WTC11 (cell line): Measurements from ENCODE around the gene FAM151A. TPM values are rescaled to one million over a fixed set of nuclear protein-coding genes. Genes with fewer than 3 reads are reported as not detected.

ENCODE experiments used
- ATAC-seq: fragments of 200-7000 bp; cut with Tn5 transposase; 2 replicates; pipeline ENCODE4 v1.10.0; 2021; ENCODE audit warnings: mild to moderate bottlenecking, moderate library complexity
- CTCF ChIA-PET: fragments of 300-600 bp; sonication (Branson Sonifier 250); formaldehyde crosslinking; loops from one replicate; lab custom pipeline; 2021; ENCODE audit warnings: antibody characterized with exemption; lab: Charles Lee
- POLR2A ChIA-PET: fragments of 350-600 bp; sonication (Branson Sonifier 250); formaldehyde crosslinking; loops from one replicate; lab custom pipeline; 2021; ENCODE audit warnings: antibody characterized with exemption; lab: Charles Lee
- DNase-seq: peaks from one replicate; pipeline ENCODE4 v3.0.0; 2021; ENCODE audit warnings: low spot score
- H3K27ac Mint-ChIP-seq: 2 replicates; pipeline ENCODE4 v1.8.0; 2021; ENCODE audit warnings: mixed read lengths
- H3K27me3 Mint-ChIP-seq: 2 replicates; pipeline ENCODE4 v1.8.0; 2021; ENCODE audit warnings: low read depth, mild to moderate bottlenecking, moderate library complexity, mixed read lengths
- H3K36me3 Mint-ChIP-seq: 2 replicates; pipeline ENCODE4 v1.8.0; 2021; ENCODE audit warnings: mixed read lengths
- H3K4me1 Mint-ChIP-seq: 2 replicates; pipeline ENCODE4 v1.8.0; 2022; ENCODE audit warnings: mixed read lengths
- H3K4me3 Mint-ChIP-seq: 2 replicates; pipeline ENCODE4 v1.8.0; 2021; ENCODE audit warnings: mild to moderate bottlenecking, moderate library complexity, mixed read lengths
- H3K9me3 Mint-ChIP-seq: 2 replicates; pipeline ENCODE4 v1.8.0; 2021; ENCODE audit warnings: mixed read lengths
- ARID4B ChIP-seq: sonication (generic); formaldehyde crosslinking; IDR thresholded peaks from 2 replicates; pipeline ENCODE4 v1.8.0; 2023; ENCODE audit warnings: missing genetic modification reagents, mild to moderate bottlenecking, borderline replicate concordance
- ATF1 ChIP-seq: sonication (generic); formaldehyde crosslinking; IDR thresholded peaks from 2 replicates; pipeline ENCODE4 v1.8.1; 2023; ENCODE audit warnings: mild to moderate bottlenecking, moderate library complexity, missing genetic modification reagents
- E2F1 ChIP-seq: sonication (generic); formaldehyde crosslinking; IDR thresholded peaks from 2 replicates; pipeline ENCODE4 v1.8.0; 2022; ENCODE audit warnings: mild to moderate bottlenecking, missing genetic modification reagents
- ERG ChIP-seq: fragments of 250-450 bp; sonication (Bioruptor Pico); IDR thresholded peaks from 2 replicates; pipeline ENCODE4 v1.8.0; 2021; ENCODE audit warnings: mild to moderate bottlenecking
- ESRRA ChIP-seq: sonication (generic); formaldehyde crosslinking; IDR thresholded peaks from 2 replicates; pipeline ENCODE4 v1.8.1; 2022; ENCODE audit warnings: mild to moderate bottlenecking, missing genetic modification reagents, borderline replicate concordance
- HMGA2 ChIP-seq: fragments of 250-450 bp; sonication (Bioruptor Pico); IDR thresholded peaks from 2 replicates; pipeline ENCODE4 v1.4.0; 2021; ENCODE audit warnings: mild to moderate bottlenecking, moderate library complexity
- IRF1 ChIP-seq: sonication (generic); formaldehyde crosslinking; IDR thresholded peaks from 2 replicates; pipeline ENCODE4 v1.8.0; 2023; ENCODE audit warnings: missing genetic modification reagents
- MAX ChIP-seq: sonication (generic); formaldehyde crosslinking; IDR thresholded peaks from 2 replicates; pipeline ENCODE4 v1.8.0; 2022; ENCODE audit warnings: mild to moderate bottlenecking, missing genetic modification reagents
- MXD4 ChIP-seq: fragments of 250-450 bp; sonication (Bioruptor Pico); IDR thresholded peaks from 2 replicates; pipeline ENCODE4 v1.8.0; 2021; ENCODE audit warnings: mild to moderate bottlenecking, moderate library complexity, borderline replicate concordance
- NR3C1 ChIP-seq: sonication (generic); formaldehyde crosslinking; conservative IDR thresholded peaks from 2 replicates; pipeline ENCODE4 v1.8.1; 2023; ENCODE audit warnings: low read depth, mild to moderate bottlenecking, missing genetic modification reagents
- OVOL2 ChIP-seq: fragments of 250-450 bp; sonication (Bioruptor Pico); IDR thresholded peaks from 2 replicates; pipeline ENCODE4 v1.9.0; 2021; ENCODE audit warnings: mild to moderate bottlenecking, borderline replicate concordance
- PRRX2 ChIP-seq: fragments of 250-450 bp; sonication (Bioruptor Pico); IDR thresholded peaks from 2 replicates; pipeline ENCODE4 v1.8.0; 2021; ENCODE audit warnings: mild to moderate bottlenecking
- SMAD3 ChIP-seq: sonication (generic); formaldehyde crosslinking; IDR thresholded peaks from 2 replicates; pipeline ENCODE4 v1.8.0; 2022; ENCODE audit warnings: missing genetic modification reagents, mild to moderate bottlenecking, borderline replicate concordance
- TEAD4 ChIP-seq: sonication (generic); formaldehyde crosslinking; IDR thresholded peaks from 2 replicates; pipeline ENCODE4 v1.8.0; 2022; ENCODE audit warnings: mild to moderate bottlenecking, missing genetic modification reagents
- ZBTB21 ChIP-seq: sonication (generic); formaldehyde crosslinking; IDR thresholded peaks from 2 replicates; pipeline ENCODE4 v1.8.1; 2023; ENCODE audit warnings: mild to moderate bottlenecking, missing genetic modification reagents, borderline replicate concordance
- ZBTB43 ChIP-seq: sonication (generic); formaldehyde crosslinking; IDR thresholded peaks from 2 replicates; pipeline ENCODE4 v1.8.1; 2023; ENCODE audit warnings: mild to moderate bottlenecking, missing genetic modification reagents
- ZMAT4 ChIP-seq: fragments of 250-450 bp; sonication (Bioruptor Pico); IDR thresholded peaks from 2 replicates; pipeline ENCODE4 v1.9.0; 2021; ENCODE audit warnings: mild to moderate bottlenecking
- ZNF317 ChIP-seq: sonication (generic); formaldehyde crosslinking; IDR thresholded peaks from 2 replicates; pipeline ENCODE4 v1.8.1; 2023; ENCODE audit warnings: low read depth, mild to moderate bottlenecking, moderate library complexity, missing genetic modification reagents, borderline replicate concordance
- ZNF396 ChIP-seq: fragments of 250-450 bp; sonication (Bioruptor Pico); IDR thresholded peaks from 2 replicates; pipeline ENCODE4 v1.8.0; 2021; ENCODE audit warnings: mild to moderate bottlenecking, moderate library complexity, borderline replicate concordance
- ZNF423 ChIP-seq: fragments of 250-450 bp; sonication (Bioruptor Pico); IDR thresholded peaks from 2 replicates; pipeline ENCODE4 v2.1.2; 2022; ENCODE audit warnings: mild to moderate bottlenecking, moderate library complexity
- ZSCAN18 ChIP-seq: fragments of 250-450 bp; sonication (Bioruptor Pico); IDR thresholded peaks from 2 replicates; pipeline ENCODE4 v2.1.2; 2022; ENCODE audit warnings: mild to moderate bottlenecking, moderate library complexity
- total RNA-seq: library from RNA; stranded (reverse); gene quantifications from 3 replicates; pipeline ENCODE4 v1.2.3, GENCODE V29; 2021

The FAM151A gene
- total RNA-seq, 1 experiment from 2014 or later, result 0.11 TPM

GRCh38 chr1:54606990-54607325, 16.4 kb downstream of the FAM151A start:
- Mint-ChIP-seq H3K27me3 (no peaks in the 10 kb centered on the region), H3K36me3 (no peaks in the 10 kb centered on the region), H3K4me1 (peaks cover 19% of the 10 kb centered on the region), H3K27ac (no peak overlapping the region), H3K9me3 (no peaks in the 10 kb centered on the region), H3K4me3 (no peak overlapping the region)
- ATAC-seq (no peak), DNase-seq (no peak)
- TF ChIP-seq OVOL2 (CRISPR knock-in tag) (no peak), PRRX2 (CRISPR knock-in tag) (no peak), ZNF423 (no peak), ESRRA (CRISPR knock-in tag) (no peak), ZMAT4 (no peak), ATF1 (CRISPR knock-in tag) (no peak), ARID4B (CRISPR knock-in tag) (no peak), ERG (CRISPR knock-in tag) (no peak)
- ChIA-PET POLR2A (no interaction called here), CTCF (interaction anchor here (1.2 kb wide), 1 partner anchor 194 kb away, joined by 3 read pairs; the partner anchor contains the start of gene TTC22)

- ATAC-seq (no peak), DNase-seq (no peak)
- no peaks in the 10 kb centered on the region for H3K27me3 Mint-ChIP-seq
- TF ChIP-seq ZBTB21 (CRISPR knock-in tag) (no peak), ZSCAN18 (CRISPR knock-in tag) (no peak), SMAD3 (CRISPR knock-in tag) (no peak), TEAD4 (CRISPR knock-in tag) (no peak), MXD4 (CRISPR knock-in tag) (no peak), E2F1 (CRISPR knock-in tag) (no peak), NR3C1 (no peak), HMGA2 (CRISPR knock-in tag) (no peak), ATF1 (CRISPR knock-in tag) (no peak), ZNF317 (CRISPR knock-in tag) (no peak), IRF1 (CRISPR knock-in tag) (no peak), ZNF396 (CRISPR knock-in tag) (no peak), MAX (CRISPR knock-in tag) (no peak), ZBTB43 (CRISPR knock-in tag) (no peak)
- H3K4me1 Mint-ChIP-seq, result peaks cover 15% of the 10 kb centered on the region
- ChIA-PET CTCF (interaction anchor here (1.2 kb wide), 1 partner anchor 195 kb away, joined by 3 read pairs; the partner anchor contains the start of gene TTC22), POLR2A (interaction anchor here (0.6 kb wide), 1 partner anchor 35 kb away, joined by 3 read pairs; no protein-coding TSS in a partner anchor)
- H3K4me3 Mint-ChIP-seq, result no peak overlapping the region
- no peaks in the 10 kb centered on the region for H3K9me3 Mint-ChIP-seq
- no peaks in the 10 kb centered on the region for H3K36me3 Mint-ChIP-seq
- H3K27ac Mint-ChIP-seq, result 0 out of 2 replicates have a peak overlapping the region, but pooled peaks have one; percentile 87
Measured at GRCh38 chr1:54606096-54606989, 17.0 kb downstream of the FAM151A start.
